HepG2 (cell line): Measurements from ENCODE around the gene TMEM217. TPM values are rescaled to one million over a fixed set of nuclear protein-coding genes. Genes with fewer than 3 reads are reported as not detected.

Source experiments
- ATAC-seq: fragments of 200-7000 bp; cut with Tn5 transposase; 3 replicates; pipeline ENCODE4 v1.9.1; 2020; ENCODE audit warnings: mild to moderate bottlenecking, moderate library complexity
- BruUV-seq: library from RNA; stranded (reverse); fragments of 400-500 nt; replicated peaks from 2 replicates; lab custom pipeline; 2021; lab: Mats Ljungman, UMichigan
- CTCF ChIA-PET: fragments of 300-600 bp; formaldehyde crosslinking; extraction: SDS; loops from one replicate; lab custom pipeline; 2021; ENCODE audit warnings: low total read pairs, inconsistent platforms, low intra/inter-chr PET ratio; lab: Yijun Ruan, JAX
- POLR2A ChIA-PET: fragments of 350-600 bp; sonication (Branson Sonifier 250); formaldehyde crosslinking; loops from one replicate; lab custom pipeline; 2020; ENCODE audit warnings: antibody characterized with exemption, inconsistent platforms; lab: Yijun Ruan, JAX
- DNase-seq: peaks from one replicate; pipeline ENCODE4 v3.0.0-alpha.2; 2015; ENCODE audit warnings: low spot score
- FAIRE-seq: peaks from 3 replicates; lab custom pipeline; 2011; peaks lifted over from hg19 to GRCh38; lab: Jason Lieb, UNC
- H2AFZ ChIP-seq: one replicate; pipeline ENCODE4 v1.6.1; 2011; ENCODE audit warnings: low read length, inconsistent platforms
- H3K27ac ChIP-seq: fragments of 300-600 bp; 3 replicates; pipeline ENCODE4 v1.8.0; 2011; ENCODE audit warnings: mixed run types, mild to moderate bottlenecking, mixed read lengths, low read length, inconsistent platforms; ENCODE audit not compliant: insufficient read depth; ENCODE audit errors: extremely low read length
- H3K27me3 ChIP-seq, 2 experiments: fragments of 200-600 bp in 1 of 2; 2 replicates in 1 of 2; 3 replicates in 1 of 2; pipeline versions ENCODE4 v1.6.0 to v1.8.0; 2011; ENCODE audit warnings: low read length in 2 of 2, mild to moderate bottlenecking in 2 of 2, moderate library complexity in 2 of 2, inconsistent platforms in 1 of 2; ENCODE audit not compliant: insufficient read depth in 2 of 2, control insufficient read depth in 1 of 2
- H3K36me3 ChIP-seq, 2 experiments: fragments of 200-600 bp in 1 of 2; replicated peaks in 1 of 2; 2 replicates in 1 of 2; 3 replicates in 1 of 2; pipeline versions ENCODE4 v1.5.1 to v1.8.0; 2011; ENCODE audit warnings: low read length in 2 of 2, inconsistent platforms in 1 of 2; ENCODE audit not compliant: insufficient read depth in 2 of 2, control insufficient read depth in 1 of 2
- H3K4me1 ChIP-seq: 2 replicates; pipeline ENCODE4 v1.5.1; 2012; ENCODE audit warnings: low read length, inconsistent platforms; ENCODE audit not compliant: insufficient read depth
- H3K4me2 ChIP-seq: 2 replicates; pipeline ENCODE4 v1.6.0; 2011; ENCODE audit warnings: low read depth, low read length, inconsistent platforms
- H3K4me3 ChIP-seq, 3 experiments: fragments of 200-600 bp in 1 of 3; sonication (generic), shearing (Covaris generic) in 1 of 3; replicated peaks in 1 of 3; 2 replicates each; pipeline ENCODE4 v1.5.1; 2011 to 2016; ENCODE audit warnings: low read length in 3 of 3, inconsistent platforms in 2 of 3, low read depth in 2 of 3, mild to moderate bottlenecking in 2 of 3, control low read depth in 1 of 3, mixed read lengths in 1 of 3; ENCODE audit not compliant: insufficient read depth in 1 of 3
- H3K79me2 ChIP-seq: one replicate; pipeline ENCODE4 v1.6.1; 2011; ENCODE audit warnings: low read length, inconsistent platforms; ENCODE audit not compliant: insufficient read depth
- H3K9ac ChIP-seq: 2 replicates; pipeline ENCODE4 v1.6.0; 2011; ENCODE audit warnings: mild to moderate bottlenecking, low read depth, low read length, inconsistent platforms; ENCODE audit not compliant: insufficient read depth
- H3K9me3 ChIP-seq: 2 replicates; pipeline ENCODE4 v1.5.1; 2012; ENCODE audit warnings: mild to moderate bottlenecking, low read length
- H4K20me1 ChIP-seq: 2 replicates; pipeline ENCODE4 v1.6.0; 2011; ENCODE audit warnings: inconsistent platforms, mild to moderate bottlenecking, low read length, moderate library complexity; ENCODE audit not compliant: insufficient read depth
- BATF2 ChIP-seq: sonication (generic); formaldehyde crosslinking; IDR thresholded peaks from 2 replicates; pipeline ENCODE4 v1.8.0; 2022; ENCODE audit warnings: mild to moderate bottlenecking, missing genetic modification reagents, moderate library complexity
- EED ChIP-seq: sonication (generic); formaldehyde crosslinking; IDR thresholded peaks from 2 replicates; pipeline ENCODE4 v1.5.0; 2020; ENCODE audit warnings: mild to moderate bottlenecking, missing genetic modification reagents
- ISL2 ChIP-seq: sonication (generic); formaldehyde crosslinking; IDR thresholded peaks from 2 replicates; pipeline ENCODE4 v1.5.0; 2020; ENCODE audit warnings: missing genetic modification reagents
- MED1 ChIP-seq: sonication (generic); formaldehyde crosslinking; IDR thresholded peaks from 2 replicates; pipeline ENCODE4 v1.4.0; 2020; ENCODE audit warnings: missing genetic modification reagents
- MIXL1 ChIP-seq: IDR thresholded peaks from 2 replicates; pipeline ENCODE4 v1.6.1; 2016
- STAG1 ChIP-seq: sonication (generic); formaldehyde crosslinking; IDR thresholded peaks from 2 replicates; pipeline ENCODE4 v1.4.0; 2020; ENCODE audit warnings: missing genetic modification reagents
- ZBTB46 ChIP-seq: sonication (generic); formaldehyde crosslinking; IDR thresholded peaks from 2 replicates; pipeline ENCODE4 v1.4.0; 2020; ENCODE audit warnings: mild to moderate bottlenecking, missing genetic modification reagents, borderline replicate concordance
- ZFP36L1 ChIP-seq: sonication (generic); formaldehyde crosslinking; IDR thresholded peaks from 2 replicates; pipeline ENCODE4 v1.8.0; 2022; ENCODE audit warnings: mild to moderate bottlenecking, missing genetic modification reagents, moderate library complexity
- ZFP37 ChIP-seq: sonication (generic); formaldehyde crosslinking; IDR thresholded peaks from 2 replicates; pipeline ENCODE4 v1.4.0; 2020; ENCODE audit warnings: missing genetic modification reagents, borderline replicate concordance
- ZNF205 ChIP-seq: IDR thresholded peaks from 2 replicates; pipeline ENCODE4 v1.6.1; 2018; ENCODE audit warnings: missing biosample characterization, missing genetic modification reagents
- ZNF383 ChIP-seq: sonication (generic); formaldehyde crosslinking; IDR thresholded peaks from 2 replicates; pipeline ENCODE4 v1.4.0; 2020; ENCODE audit warnings: missing genetic modification reagents, mild to moderate bottlenecking, borderline replicate concordance
- ZNF510 ChIP-seq: sonication (generic); formaldehyde crosslinking; IDR thresholded peaks from 2 replicates; pipeline ENCODE4 v1.4.0; 2020; ENCODE audit warnings: low read depth, mild to moderate bottlenecking, missing genetic modification reagents
- ZNF557 ChIP-seq: sonication (generic); formaldehyde crosslinking; IDR thresholded peaks from 2 replicates; pipeline ENCODE4 v1.4.0; 2020; ENCODE audit warnings: missing genetic modification reagents
- WGBS: methylation state at CpG from one replicate; pipeline ENCODE4 v1.1.6; 2017; ENCODE audit warnings: low lambda C conversion rate; 5-methylcytosine and 5-hydroxymethylcytosine counted together
- in situ Hi-C: cut with HindIII; loops from 2 replicates; pipeline ENCODE4 v1.10.0; 2017; ENCODE audit warnings: low pct_unique_long_range_greater_than_20kb; ENCODE audit not compliant: extremely low pct_ligation_motif_present
- intact Hi-C: fragments of 100-400 bp; cut with micrococcal nuclease; formaldehyde crosslinking; loops from one replicate; pipeline ENCODE4 v1.10.0; 2022; ENCODE audit not compliant: unreplicated experiment
- polyA plus RNA-seq, 8 experiments: library from polyadenylated mRNA; depleted of rRNA in 3 of 8; stranded (reverse) in 7 of 8; unstranded in 1 of 8; fragments of >200 nt; fragmentation: Illumina TruSeq in 4 of 8; extraction: Trizol in 4 of 8; gene quantifications; 2 replicates each; pipeline versions ENCODE4 v1.2.1 to v1.2.3, GENCODE V29; 2011 to 2016; ENCODE audit warnings: low read depth in 4 of 8, missing spikeins in 1 of 8, mixed read lengths in 1 of 8; ENCODE audit not compliant: insufficient read depth in 1 of 8
- total RNA-seq, 5 experiments: library from RNA; depleted of rRNA; stranded (reverse); fragments of >200 nt; fragmentation: Illumina TruSeq; extraction: Trizol; gene quantifications; 2 replicates each; pipeline ENCODE4 v1.2.3, GENCODE V29; 2016; ENCODE audit warnings: low read depth in 1 of 5
- TF ChIP-seq, protein P1 (sequence below): sonication (generic); formaldehyde crosslinking; IDR thresholded peaks from 2 replicates; pipeline ENCODE4 v1.5.0; 2020; ENCODE audit warnings: mild to moderate bottlenecking, missing genetic modification reagents, moderate library complexity
- TF ChIP-seq, protein P2 (sequence below): sonication (generic); formaldehyde crosslinking; IDR thresholded peaks from 2 replicates; pipeline ENCODE4 v1.4.0; 2020; ENCODE audit warnings: missing genetic modification reagents, mild to moderate bottlenecking, borderline replicate concordance
- TF ChIP-seq, protein P3 (sequence below): IDR thresholded peaks from 2 replicates; pipeline ENCODE4 v1.6.1; 2016

TMEM217 gene
- total and polyA plus RNA-seq, 2 of the 13 experiments (the other 11 are each of a cell fraction or from before 2014, with no cell fraction given), result 2.3 to 3.4 TPM

GRCh38 chr6:37258405-37259105 is 611 bp upstream of the TMEM217 start:
- in situ Hi-C loops, result no loop called here
- no peak overlapping the region for H2AFZ ChIP-seq
- intact Hi-C loops, result loop anchor here (2.0 kb wide), 1 partner anchor 56 kb away; no protein-coding TSS in a partner anchor
- TF ChIP-seq ZNF510 (CRISPR knock-in tag) (0 out of 2 replicates have a peak, but pooled peaks have one; percentile 39), ISL2 (CRISPR knock-in tag) (0 out of 2 replicates have a peak, but pooled peaks have one; percentile 37), ZNF205 (CRISPR knock-in tag) (no peak), MIXL1 (CRISPR knock-in tag) (0 out of 2 replicates have a peak, but pooled peaks have one; percentile 8), BATF2 (CRISPR knock-in tag) (no peak), ZBTB46 (CRISPR knock-in tag) (0 out of 2 replicates have a peak, but pooled peaks have one; percentile 32), MED1 (0 out of 2 replicates have a peak, but pooled peaks have one; percentile 8), EED (CRISPR knock-in tag) (no peak), ZNF557 (CRISPR knock-in tag) (0 out of 2 replicates have a peak, but pooled peaks have one; percentile 38), STAG1 (CRISPR knock-in tag) (peak; percentile 37), ZFP37 (CRISPR knock-in tag) (peak; percentile 28; the same call in 1 of the 2 replicates), ZNF383 (CRISPR knock-in tag) (no peak), ZFP36L1 (0 out of 2 replicates have a peak, but pooled peaks have one; percentile 8)
- TF ChIP-seq, protein P1, sequence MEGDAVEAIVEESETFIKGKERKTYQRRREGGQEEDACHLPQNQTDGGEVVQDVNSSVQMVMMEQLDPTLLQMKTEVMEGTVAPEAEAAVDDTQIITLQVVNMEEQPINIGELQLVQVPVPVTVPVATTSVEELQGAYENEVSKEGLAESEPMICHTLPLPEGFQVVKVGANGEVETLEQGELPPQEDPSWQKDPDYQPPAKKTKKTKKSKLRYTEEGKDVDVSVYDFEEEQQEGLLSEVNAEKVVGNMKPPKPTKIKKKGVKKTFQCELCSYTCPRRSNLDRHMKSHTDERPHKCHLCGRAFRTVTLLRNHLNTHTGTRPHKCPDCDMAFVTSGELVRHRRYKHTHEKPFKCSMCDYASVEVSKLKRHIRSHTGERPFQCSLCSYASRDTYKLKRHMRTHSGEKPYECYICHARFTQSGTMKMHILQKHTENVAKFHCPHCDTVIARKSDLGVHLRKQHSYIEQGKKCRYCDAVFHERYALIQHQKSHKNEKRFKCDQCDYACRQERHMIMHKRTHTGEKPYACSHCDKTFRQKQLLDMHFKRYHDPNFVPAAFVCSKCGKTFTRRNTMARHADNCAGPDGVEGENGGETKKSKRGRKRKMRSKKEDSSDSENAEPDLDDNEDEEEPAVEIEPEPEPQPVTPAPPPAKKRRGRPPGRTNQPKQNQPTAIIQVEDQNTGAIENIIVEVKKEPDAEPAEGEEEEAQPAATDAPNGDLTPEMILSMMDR (CRISPR knock-in tag), result peak; percentile 51
- TF ChIP-seq, protein P2, sequence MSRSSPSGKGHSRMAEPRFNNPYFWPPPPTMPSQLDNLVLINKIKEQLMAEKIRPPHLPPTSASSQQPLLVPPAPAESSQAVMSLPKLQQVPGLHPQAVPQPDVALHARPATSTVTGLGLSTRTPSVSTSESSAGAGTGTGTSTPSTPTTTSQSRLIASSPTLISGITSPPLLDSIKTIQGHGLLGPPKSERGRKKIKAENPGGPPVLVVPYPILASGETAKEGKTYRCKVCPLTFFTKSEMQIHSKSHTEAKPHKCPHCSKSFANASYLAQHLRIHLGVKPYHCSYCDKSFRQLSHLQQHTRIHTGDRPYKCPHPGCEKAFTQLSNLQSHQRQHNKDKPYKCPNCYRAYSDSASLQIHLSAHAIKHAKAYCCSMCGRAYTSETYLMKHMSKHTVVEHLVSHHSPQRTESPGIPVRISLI, result peak; percentile 24; the same call in 1 of the 2 replicates
- TF ChIP-seq, protein P3, sequence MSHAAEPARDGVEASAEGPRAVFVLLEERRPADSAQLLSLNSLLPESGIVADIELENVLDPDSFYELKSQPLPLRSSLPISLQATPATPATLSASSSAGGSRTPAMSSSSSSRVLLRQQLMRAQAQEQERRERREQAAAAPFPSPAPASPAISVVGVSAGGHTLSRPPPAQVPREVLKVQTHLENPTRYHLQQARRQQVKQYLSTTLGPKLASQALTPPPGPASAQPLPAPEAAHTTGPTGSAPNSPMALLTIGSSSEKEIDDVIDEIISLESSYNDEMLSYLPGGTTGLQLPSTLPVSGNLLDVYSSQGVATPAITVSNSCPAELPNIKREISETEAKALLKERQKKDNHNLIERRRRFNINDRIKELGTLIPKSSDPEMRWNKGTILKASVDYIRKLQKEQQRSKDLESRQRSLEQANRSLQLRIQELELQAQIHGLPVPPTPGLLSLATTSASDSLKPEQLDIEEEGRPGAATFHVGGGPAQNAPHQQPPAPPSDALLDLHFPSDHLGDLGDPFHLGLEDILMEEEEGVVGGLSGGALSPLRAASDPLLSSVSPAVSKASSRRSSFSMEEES (CRISPR knock-in tag), result 0 out of 2 replicates have a peak, but pooled peaks have one; percentile 15

More at GRCh38 chr6:37258405-37259105, 611 bp upstream of the TMEM217 start:
- ATAC-seq, result no peak; the same call in 2 of the 3 replicates
- POLR2A ChIA-PET, result interaction anchor here (1.0 to 2.7 kb wide), 7 partner anchors 12 to 131 kb away, joined by 3 to 54 read pairs (median 8); partner anchors contain the start of gene PIM1
- peaks cover 4% of the 10 kb centered on the region; the same call in 1 of the 2 replicates for H4K20me1 ChIP-seq
- no peak for FAIRE-seq
- H3K36me3 ChIP-seq, result no peaks in the 10 kb centered on the region
- peak overlapping the region; percentile 87 for H3K9ac ChIP-seq
- peak overlapping the region; percentile 94 to 98 (median 97) for H3K4me3 ChIP-seq
- H3K27me3 ChIP-seq, result no peaks in the 10 kb centered on the region; a peak in 1 of 5 replicates
- TSS peak; percentile 70 for BruUV-seq
- CTCF ChIA-PET, result no interaction called here
- H3K27ac ChIP-seq, result peak overlapping the region; percentile 79
- H3K4me1 ChIP-seq, result peaks cover 59% of the 10 kb centered on the region
- no peaks in the 10 kb centered on the region for H3K9me3 ChIP-seq
- DNase-seq, result no peak
- peaks cover 45% of the 10 kb centered on the region for H3K79me2 ChIP-seq
- 16% methylated on average over 7 of the region's 11 CpGs for WGBS
- peak overlapping the region; percentile 94 for H3K4me2 ChIP-seq
